Lung (tissue), 12 donors: Measurements from ENCODE around the gene MAPKAPK2. TPM values are rescaled to one million over a fixed set of nuclear protein-coding genes. Genes with fewer than 3 reads are reported as not detected.

Source experiments
- ATAC-seq: fragments of 200-7000 bp; cut with Tn5 transposase; one replicate; pipeline ENCODE4 v1.9.1; 2020; ENCODE audit warnings: moderate number of reproducible peaks; ENCODE audit not compliant: insufficient read depth, low FRiP score
- DNase-seq, 3 donors: peaks; one replicate each; pipeline ENCODE4 v3.0.0-alpha.2; 2013 to 2017
- H3K27ac ChIP-seq, 2 donors: one replicate each; pipeline ENCODE4 v1.5.1; 2013; ENCODE audit warnings: mild to moderate bottlenecking in 2 of 2, moderate library complexity in 2 of 2, control low read depth in 1 of 2, inconsistent platforms in 1 of 2, low read depth in 1 of 2, low read length in 1 of 2
- H3K27me3 ChIP-seq, 3 donors: one replicate each; pipeline ENCODE4 v1.5.1; 2013; ENCODE audit warnings: low read length in 2 of 3; ENCODE audit not compliant: control insufficient read depth in 3 of 3, insufficient read depth in 3 of 3
- H3K36me3 ChIP-seq, 4 donors: one replicate each; pipeline ENCODE4 v1.5.1; 2013; ENCODE audit warnings: low read length in 4 of 4, mild to moderate bottlenecking in 1 of 4, moderate library complexity in 1 of 4; ENCODE audit not compliant: control insufficient read depth in 4 of 4, insufficient read depth in 4 of 4
- H3K4me1 ChIP-seq, 5 donors: one replicate each; pipeline ENCODE4 v1.5.1; 2013; ENCODE audit warnings: low read length in 5 of 5, mild to moderate bottlenecking in 2 of 5, moderate library complexity in 1 of 5; ENCODE audit not compliant: control insufficient read depth in 5 of 5, insufficient read depth in 5 of 5
- H3K4me3 ChIP-seq: one replicate; pipeline ENCODE4 v1.5.1; 2013; ENCODE audit warnings: mild to moderate bottlenecking, control low read depth, moderate library complexity
- H3K9ac ChIP-seq, 2 donors: one replicate each; pipeline ENCODE4 v1.5.1; 2013; ENCODE audit warnings: low read length in 2 of 2, control low read depth in 1 of 2; ENCODE audit not compliant: insufficient read depth in 1 of 2
- H3K9me3 ChIP-seq, 4 donors: one replicate each; pipeline ENCODE4 v1.5.1; 2013; ENCODE audit warnings: low read length in 3 of 4, mild to moderate bottlenecking in 1 of 4, moderate library complexity in 1 of 4; ENCODE audit not compliant: control insufficient read depth in 4 of 4, insufficient read depth in 3 of 4
- WGBS, 2 donors: extraction: QIAGEN DNeasy Blood & Tissue Kit; methylation state at CpG; one replicate each; pipeline ENCODE4 v1.1.7; 2013; 5-methylcytosine and 5-hydroxymethylcytosine counted together
- polyA plus RNA-seq, 2 donors: library from polyadenylated mRNA; stranded (reverse); fragments of 200-250 nt; gene quantifications; one replicate each; pipeline ENCODE4 v1.2.1, GENCODE V29; 2013
- total RNA-seq, 2 donors: library from RNA; depleted of rRNA in 1 of 2; stranded (reverse); fragments of >200 nt in 1 of 2; gene quantifications; one replicate each; pipeline ENCODE4 v1.2.1, GENCODE V29; 2014 to 2021
- TF ChIP-seq, protein P1 (sequence below): IDR thresholded peaks from 2 replicates; pipeline ENCODE4 v1.5.1; 2012; ENCODE audit warnings: mild to moderate bottlenecking; ENCODE audit errors: control extremely low read depth, extremely low read depth
- donor health status: control.
- donor health status: control.
- donor health status: Bipolar disorder and iron deficiency.
- donor health status: healthy.
- donor health status: DM: yes; HTN: yes; CAD: no.

MAPKAPK2 gene
- total and polyA plus RNA-seq, 4 donors: 35.8 to 116 (median 75.1) TPM

DNA sequence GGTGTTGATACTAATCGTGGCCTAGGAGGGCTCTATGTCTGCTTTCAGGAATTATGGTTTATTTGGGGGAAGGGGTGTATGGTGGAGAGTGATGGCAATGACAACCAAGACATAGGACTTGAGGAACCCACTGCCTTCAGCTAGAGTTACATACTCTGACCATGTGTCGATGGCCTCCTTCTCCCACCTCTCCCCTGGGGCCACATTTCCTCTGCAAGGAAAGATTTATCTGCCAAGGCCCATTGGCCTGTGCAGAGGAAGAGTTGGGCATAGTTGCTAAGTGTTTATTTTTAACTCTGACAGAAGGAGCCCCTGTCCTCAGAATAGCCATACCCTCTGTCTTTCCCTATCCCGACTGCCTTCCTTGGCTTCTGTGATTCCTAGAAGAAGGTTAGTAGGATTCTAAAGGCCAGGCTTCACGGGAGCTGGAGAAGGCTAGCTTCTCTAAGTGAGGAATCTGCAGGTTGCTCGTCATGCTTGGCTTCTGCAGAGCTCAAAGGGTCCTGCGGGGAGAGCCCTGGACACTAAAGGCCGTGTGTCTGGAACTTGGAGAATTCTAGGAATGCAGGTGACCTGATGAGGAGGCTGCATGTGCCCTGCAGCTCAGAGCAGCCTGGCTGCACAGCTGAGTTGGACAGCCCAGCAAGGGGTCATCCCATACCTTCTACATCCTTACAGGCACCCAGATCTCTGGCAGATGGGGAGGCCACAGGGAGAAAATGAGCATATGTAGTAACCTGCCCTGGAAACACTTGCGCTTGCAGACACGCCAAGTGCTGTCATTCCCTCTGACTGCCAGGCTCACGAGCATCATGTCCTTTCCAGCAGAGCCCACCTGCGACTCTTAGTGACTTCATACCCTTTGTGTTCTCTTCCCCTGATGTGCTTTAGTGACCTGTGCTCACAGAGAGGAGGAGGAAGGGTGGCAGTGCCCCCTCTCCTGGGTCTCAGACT, 9.7 kb downstream of the MAPKAPK2 start:
- H3K4me3 ChIP-seq: no peak overlapping the region
- H3K27me3 ChIP-seq: no peaks in the 10 kb centered on the region
- H3K27ac ChIP-seq: peak overlapping the region; percentile 15 to 93
- WGBS, 2 donors: 74% methylated on average over 11 of the region's 11 CpGs
- peaks cover 17 to 62% (median 27%) of the 10 kb centered on the region in 5 donors for H3K4me1 ChIP-seq
- TF ChIP-seq, protein P1, sequence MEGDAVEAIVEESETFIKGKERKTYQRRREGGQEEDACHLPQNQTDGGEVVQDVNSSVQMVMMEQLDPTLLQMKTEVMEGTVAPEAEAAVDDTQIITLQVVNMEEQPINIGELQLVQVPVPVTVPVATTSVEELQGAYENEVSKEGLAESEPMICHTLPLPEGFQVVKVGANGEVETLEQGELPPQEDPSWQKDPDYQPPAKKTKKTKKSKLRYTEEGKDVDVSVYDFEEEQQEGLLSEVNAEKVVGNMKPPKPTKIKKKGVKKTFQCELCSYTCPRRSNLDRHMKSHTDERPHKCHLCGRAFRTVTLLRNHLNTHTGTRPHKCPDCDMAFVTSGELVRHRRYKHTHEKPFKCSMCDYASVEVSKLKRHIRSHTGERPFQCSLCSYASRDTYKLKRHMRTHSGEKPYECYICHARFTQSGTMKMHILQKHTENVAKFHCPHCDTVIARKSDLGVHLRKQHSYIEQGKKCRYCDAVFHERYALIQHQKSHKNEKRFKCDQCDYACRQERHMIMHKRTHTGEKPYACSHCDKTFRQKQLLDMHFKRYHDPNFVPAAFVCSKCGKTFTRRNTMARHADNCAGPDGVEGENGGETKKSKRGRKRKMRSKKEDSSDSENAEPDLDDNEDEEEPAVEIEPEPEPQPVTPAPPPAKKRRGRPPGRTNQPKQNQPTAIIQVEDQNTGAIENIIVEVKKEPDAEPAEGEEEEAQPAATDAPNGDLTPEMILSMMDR: no peak
- H3K9ac ChIP-seq: no peak overlapping the region
- peaks cover 0 to 6% (median 0%) of the 10 kb centered on the region in 4 donors for H3K36me3 ChIP-seq
- ATAC-seq (no peak), DNase-seq (no peak)
- H3K9me3 ChIP-seq: no peaks in the 10 kb centered on the region

DNA sequence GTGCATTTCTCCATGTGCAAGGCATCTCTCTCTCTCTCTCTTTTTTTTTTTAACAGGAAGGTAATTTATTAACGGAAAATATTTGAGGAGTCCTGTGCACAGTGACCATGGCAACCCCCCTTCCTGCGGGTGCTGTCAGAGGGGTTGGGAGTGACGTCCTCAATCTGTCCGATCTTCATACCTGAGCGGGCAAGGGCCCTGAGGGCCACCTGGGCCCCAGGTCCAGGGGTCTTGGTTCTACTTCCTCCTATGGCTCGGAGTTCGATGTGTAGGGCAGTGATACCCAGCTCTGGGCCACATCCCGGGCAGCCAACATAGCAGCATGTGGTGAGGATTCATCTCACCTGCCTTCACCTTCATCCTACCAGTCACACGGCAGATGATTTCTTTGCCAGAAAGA, 11.0 kb downstream of the MAPKAPK2 start:
- TF ChIP-seq, protein P1: no peak
- 88 to 89% methylated on average over 9 of the region's 9 CpGs for WGBS, 2 donors

DNA sequence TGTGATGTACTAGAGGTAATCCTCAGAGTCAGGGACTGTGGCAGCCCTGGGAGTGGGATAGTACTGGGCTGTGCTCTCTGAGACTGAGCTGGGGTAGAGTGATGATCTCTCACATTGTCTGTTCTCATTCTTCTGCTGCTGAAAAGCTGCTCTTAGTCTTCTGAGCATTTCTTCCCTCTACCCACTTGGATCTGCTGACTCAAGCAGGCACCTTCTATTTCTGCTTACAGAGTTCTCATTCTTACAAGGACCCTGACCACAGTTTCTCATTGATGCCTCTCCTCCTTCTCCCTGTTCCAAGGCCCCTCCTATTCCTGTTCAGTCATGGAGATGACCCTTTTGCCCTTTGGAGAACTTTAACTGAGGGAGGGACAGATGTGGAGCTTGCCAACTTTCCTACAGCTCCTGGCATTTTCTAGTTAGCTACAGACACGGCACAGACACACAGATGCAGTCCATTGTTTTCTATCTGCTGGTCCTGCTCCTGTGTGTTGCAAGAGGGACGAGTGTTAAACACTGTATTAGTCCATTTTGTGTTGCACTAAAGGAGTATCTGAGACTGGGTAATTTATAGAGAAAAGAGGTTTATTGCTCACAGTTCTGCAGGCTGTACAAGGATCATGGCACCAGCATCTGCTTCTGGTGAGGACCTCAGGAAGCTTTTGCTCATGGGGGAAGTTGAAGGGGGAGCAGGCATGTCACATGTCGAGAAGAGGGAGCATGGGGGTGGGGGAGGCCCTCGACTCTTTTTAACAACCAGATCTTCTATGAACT, 12.3 kb downstream of the MAPKAPK2 start:
- ATAC-seq: no peak
- TF ChIP-seq, protein P1: no peak
- H3K4me3 ChIP-seq: no peak overlapping the region
- no peak for DNase-seq
- peaks cover 25 to 54% (median 34%) of the 10 kb centered on the region in 5 donors for H3K4me1 ChIP-seq
- no peaks in the 10 kb centered on the region for H3K27me3 ChIP-seq
- H3K36me3 ChIP-seq: peaks cover 0 to 7% (median 0%) of the 10 kb centered on the region in 4 donors
- 52 to 67% methylated on average over 4 of the region's 4 CpGs for WGBS, 2 donors
- peak overlapping the region in 1 of 2 donors; percentile 79 for H3K27ac ChIP-seq
- H3K9ac ChIP-seq: no peak overlapping the region
- no peaks in the 10 kb centered on the region for H3K9me3 ChIP-seq

More for the DNA sequence above, 11.0 kb downstream of the MAPKAPK2 start:
- peaks cover 0 to 6% (median 0%) of the 10 kb centered on the region in 4 donors for H3K36me3 ChIP-seq
- ATAC-seq: no peak
- H3K4me1 ChIP-seq: peaks cover 26 to 61% (median 40%) of the 10 kb centered on the region in 5 donors
- H3K9ac ChIP-seq: no peak overlapping the region
- H3K27ac ChIP-seq: peak overlapping the region in 1 of 2 donors; percentile 93
- H3K27me3 ChIP-seq: no peaks in the 10 kb centered on the region
- H3K9me3 ChIP-seq: no peaks in the 10 kb centered on the region
- DNase-seq: no peak
- H3K4me3 ChIP-seq: no peak overlapping the region
